Mesodermal cell (in vitro differentiated cells): Measurements from ENCODE around the gene CALU. TPM values are rescaled to one million over a fixed set of nuclear protein-coding genes. Genes with fewer than 3 reads are reported as not detected.

ENCODE experiments used
- H3K27ac ChIP-seq: 2 replicates; pipeline ENCODE4 v1.7.0; 2013; ENCODE audit warnings: mild to moderate bottlenecking, low read depth, low read length, moderate library complexity; ENCODE audit not compliant: severe bottlenecking
- H3K36me3 ChIP-seq: 2 replicates; pipeline ENCODE4 v1.7.1; 2013; ENCODE audit warnings: mild to moderate bottlenecking, low read length, moderate library complexity; ENCODE audit not compliant: control insufficient read depth, insufficient read depth
- H3K4me1 ChIP-seq: one replicate; pipeline ENCODE4 v1.7.1; 2013; ENCODE audit warnings: mild to moderate bottlenecking, low read length; ENCODE audit not compliant: insufficient read depth, control insufficient read depth, poor library complexity, severe bottlenecking
- H3K4me3 ChIP-seq: 2 replicates; pipeline ENCODE4 v1.7.0; 2013; ENCODE audit warnings: low read length, control low read depth, mild to moderate bottlenecking; ENCODE audit not compliant: insufficient read depth, poor library complexity, severe bottlenecking; ENCODE audit errors: extremely low read depth
- H3K9me3 ChIP-seq: 2 replicates; pipeline ENCODE4 v1.7.1; 2013; ENCODE audit warnings: mild to moderate bottlenecking, low read length, moderate library complexity; ENCODE audit not compliant: control insufficient read depth
- WGBS, 2 experiments: methylation state at CpG; one replicate each; pipeline ENCODE4 v1.1.5; 2013; ENCODE audit warnings: missing lambda C conversion rate in 2 of 2; ENCODE audit not compliant: insufficient coverage in 2 of 2; 5-methylcytosine and 5-hydroxymethylcytosine counted together
- polyA plus RNA-seq, 2 experiments: library from polyadenylated mRNA; stranded (reverse); fragments of 50-300 nt; gene quantifications; one replicate each; pipeline ENCODE4 v1.2.3, GENCODE V29; 2013

The CALU gene
- polyA plus RNA-seq (2013, experiment 1 of 2) = 453 TPM
- polyA plus RNA-seq (2013, experiment 2 of 2) = 454 TPM

- peak within 1 kb of the TSS; percentile 99 for H3K27ac ChIP-seq
- H3K4me3 ChIP-seq = peak within 1 kb of the TSS; percentile 93
- peaks cover 34% of the 10 kb centered on the region for H3K4me1 ChIP-seq
- 0% methylated on average over 43 to 56 of the region's 74 CpGs for WGBS, 2 experiments
- H3K9me3 ChIP-seq = no peaks in the 10 kb centered on the region
- H3K36me3 ChIP-seq = peaks cover 28% of the 10 kb centered on the region
Measured at GRCh38 chr7:128739048-128739962, at the start of gene CALU. TSS of gene CALU (plus strand) at chr7:128739359. CDS start at chr7:128748584, 9,225 bp downstream.

- Histone ChIP-seq H3K9me3 (no peaks in the 10 kb centered on the region), H3K4me1 (no peaks in the 10 kb centered on the region), H3K27ac (no peak overlapping the region), H3K4me3 (no peak overlapping the region), H3K36me3 (no peaks in the 10 kb centered on the region)
- 91% methylated on average over 1 of the region's 1 CpG; no CpG with 5 or more reads in 1 of the 2 experiments for WGBS, 2 experiments
Measured at GRCh38 chr7:128691227-128691626, 47.9 kb upstream of the CALU start.

- no peak overlapping the region for H3K27ac ChIP-seq
- WGBS, 2 experiments = 80 to 90% methylated on average over 1 to 3 of the region's 7 CpGs
- H3K9me3 ChIP-seq = no peaks in the 10 kb centered on the region
- H3K4me1 ChIP-seq = no peaks in the 10 kb centered on the region
- no peak overlapping the region for H3K4me3 ChIP-seq
- H3K36me3 ChIP-seq = no peaks in the 10 kb centered on the region
Measured at GRCh38 chr7:128692623-128693270, 46.4 kb upstream of the CALU start.

- no peak overlapping the region for H3K4me3 ChIP-seq
- 91 to 92% methylated on average over 16 to 17 of the region's 19 CpGs for WGBS, 2 experiments
Measured at GRCh38 chr7:128693373-128694015, 45.7 kb upstream of the CALU start.

GRCh38 chr7:128694738-128695137 is 44.4 kb upstream of the CALU start:
- no peaks in the 10 kb centered on the region for H3K9me3 ChIP-seq
- no peak overlapping the region for H3K4me3 ChIP-seq
- H3K27ac ChIP-seq = no peak overlapping the region
- H3K4me1 ChIP-seq = no peaks in the 10 kb centered on the region
- 58% methylated on average over 2 of the region's 2 CpGs; no CpG with 5 or more reads in 1 of the 2 experiments for WGBS, 2 experiments
- H3K36me3 ChIP-seq = no peaks in the 10 kb centered on the region

More at GRCh38 chr7:128693373-128694015, 45.7 kb upstream of the CALU start:
- Histone ChIP-seq H3K27ac (no peak overlapping the region), H3K36me3 (no peaks in the 10 kb centered on the region), H3K4me1 (no peaks in the 10 kb centered on the region), H3K9me3 (no peaks in the 10 kb centered on the region)

GRCh38 chr7:128697302-128697905 is 41.8 kb upstream of the CALU start:
- H3K36me3 ChIP-seq = no peaks in the 10 kb centered on the region
- WGBS, 2 experiments = 41% methylated on average over 19 to 20 of the region's 37 CpGs
- no peaks in the 10 kb centered on the region for H3K9me3 ChIP-seq
- no peak overlapping the region for H3K27ac ChIP-seq
- peak overlapping the region; percentile 35 for H3K4me3 ChIP-seq
- no peaks in the 10 kb centered on the region for H3K4me1 ChIP-seq

- H3K4me1 ChIP-seq = peaks cover 7% of the 10 kb centered on the region
- no peaks in the 10 kb centered on the region for H3K9me3 ChIP-seq
- H3K4me3 ChIP-seq = no peak overlapping the region
- no peaks in the 10 kb centered on the region for H3K36me3 ChIP-seq
- WGBS, 2 experiments = 25% methylated on average over 1 of the region's 3 CpGs; no CpG with 5 or more reads in 1 of the 2 experiments
- no peak overlapping the region for H3K27ac ChIP-seq
Measured at GRCh38 chr7:128699196-128699712, 39.9 kb upstream of the CALU start.

GRCh38 chr7:128699895-128700294 is 39.3 kb upstream of the CALU start:
- H3K9me3 ChIP-seq = no peaks in the 10 kb centered on the region
- no CpG with 5 or more reads among the region's 1 CpG for WGBS, 2 experiments
- peaks cover 7% of the 10 kb centered on the region for H3K4me1 ChIP-seq
- H3K27ac ChIP-seq = no peak overlapping the region
- H3K36me3 ChIP-seq = no peaks in the 10 kb centered on the region
- no peak overlapping the region for H3K4me3 ChIP-seq

- Histone ChIP-seq H3K27ac (no peak overlapping the region), H3K4me1 (peaks cover 15% of the 10 kb centered on the region), H3K9me3 (no peaks in the 10 kb centered on the region), H3K4me3 (no peak overlapping the region), H3K36me3 (no peaks in the 10 kb centered on the region)
- 94 to 100% methylated on average over 1 to 2 of the region's 6 CpGs for WGBS, 2 experiments
Measured at GRCh38 chr7:128701062-128701785, 37.9 kb upstream of the CALU start.
